OCI-LY1 (cell line): ENCODE data around the gene MCUB.

Experiments
- CTCF ChIP-seq: fragments of 200-600 bp; sonication (generic), shearing (Covaris generic); IDR thresholded peaks from 2 replicates; pipeline ENCODE4 v1.5.1; 2017; ENCODE audit warnings: mild to moderate bottlenecking, antibody characterized with exemption, low read length, moderate library complexity, mixed read lengths
- EZH2 ChIP-seq: fragments of 200-600 bp; sonication (generic), shearing (Covaris generic); IDR thresholded peaks from 2 replicates; pipeline ENCODE4 v1.8.0; 2017; ENCODE audit warnings: borderline replicate concordance, mixed run types, mild to moderate bottlenecking, antibody characterized with exemption, low read length, moderate library complexity, mixed read lengths

- no peak for TF ChIP-seq CTCF
- TF ChIP-seq EZH2, result no peak
Measured at GRCh38 chr4:109611045-109611646, 51.1 kb downstream of the MCUB start.
